Measurements from ENCODE around the gene PIK3C2A. TPM values are rescaled to one million over a fixed set of nuclear protein-coding genes. Genes with fewer than 3 reads are reported as not detected.

The PIK3C2A gene
- total and polyA plus RNA-seq, 2 of the 8 experiments (the other 6 are each of a cell fraction or from before 2014, with no cell fraction given) = 20.1 to 127 TPM

DNA sequence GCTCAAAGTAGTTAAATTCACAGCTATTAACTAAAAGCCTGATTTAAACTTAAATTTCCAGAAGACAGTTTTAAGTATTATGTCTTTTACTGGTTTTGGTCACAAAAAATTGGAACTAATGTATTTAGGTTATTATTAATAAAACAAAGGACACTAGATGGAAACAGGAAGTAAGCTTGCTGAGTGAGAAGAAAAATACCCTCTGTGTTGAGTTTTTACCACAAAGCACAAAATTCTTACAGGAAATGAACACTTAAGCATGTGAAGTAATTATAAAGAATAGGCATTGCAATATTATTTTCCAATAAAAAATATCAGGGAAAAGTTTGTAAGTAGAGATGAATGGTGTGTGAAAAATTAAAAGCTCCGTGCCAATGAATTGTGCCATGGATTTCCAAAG, 46.3 kb downstream of the PIK3C2A start:
- Histone ChIP-seq H2BK120ac (replicated peaks; ENCODE audit: low read depth, low read length) (no peak overlapping the region), H3K4me1 (replicated peaks in 1 of 4; ENCODE audit: control insufficient read depth in 3 of 4, insufficient read depth in 4 of 4, low read length in 3 of 4) (peaks cover 0 to 3% (median 0%) of the 10 kb centered on the region in 4 experiments; a peak in 1 of 7 replicates), H3K4ac (replicated peaks; ENCODE audit: insufficient read length, low read depth, low read length) (no peak overlapping the region), H3K23ac (ENCODE audit: insufficient read length) (no peak overlapping the region), H3K14ac (ENCODE audit: insufficient read length) (no peak overlapping the region), H3K36me3 (ENCODE audit: control insufficient read depth in 2 of 4, insufficient read depth in 4 of 4, low read length in 3 of 4) (peaks cover 0 to 3% (median 0%) of the 10 kb centered on the region in 4 experiments; a peak in 1 of 8 replicates), H3K9ac (replicated peaks in 1 of 4; ENCODE audit: extremely low read depth in 1 of 4, low read depth in 3 of 4, low read length in 3 of 4) (no peak overlapping the region), H3K23me2 (ENCODE audit: low read depth, low read length) (no peaks in the 10 kb centered on the region), H3K27ac (ENCODE audit: low read depth, low read length) (no peak overlapping the region), H3K56ac (replicated peaks; ENCODE audit: insufficient read length, low read depth, low read length) (no peak overlapping the region), H4K20me1 (replicated peaks in 1 of 2; ENCODE audit: control insufficient read depth in 1 of 2, insufficient read depth in 2 of 2, low read length in 2 of 2) (peaks cover 0 to 6% of the 10 kb centered on the region in 2 experiments), H3K18ac (ENCODE audit: extremely low read depth, low read length) (no peak overlapping the region), H2BK20ac (ENCODE audit: low read length) (no peak overlapping the region), H3K4me3 (ENCODE audit: extremely low read depth in 1 of 4, insufficient read depth in 2 of 4, low read depth in 3 of 4, low read length in 4 of 4) (no peak overlapping the region), H4K8ac (ENCODE audit: extremely low read depth, insufficient read depth, low read length) (no peak overlapping the region), H3K27me3 (replicated peaks in 1 of 4; ENCODE audit: control insufficient read depth in 3 of 4, extremely low read depth in 1 of 4, insufficient read depth in 3 of 4, low read length in 3 of 4) (no peaks in the 10 kb centered on the region), H4K5ac (ENCODE audit: insufficient read length, low read depth, low read length) (no peak overlapping the region), H3K4me2 (ENCODE audit: insufficient read depth in 1 of 2, low read depth in 2 of 2, low read length in 2 of 2) (no peak overlapping the region), H3K9me3 (ENCODE audit: insufficient read depth in 2 of 2, low read depth in 1 of 2, low read length in 1 of 2) (no peaks in the 10 kb centered on the region), H4K91ac (replicated peaks; ENCODE audit: insufficient read length, low read length) (no peak overlapping the region), H3K79me2 (ENCODE audit: control insufficient read depth in 1 of 2, insufficient read depth in 2 of 2, low read length in 2 of 2) (peaks cover 0 to 95% of the 10 kb centered on the region in 2 experiments; a peak in 2 of 4 replicates), H2BK15ac (ENCODE audit: low read length) (no peak overlapping the region), H2AFZ (ENCODE audit: low read length) (no peak overlapping the region), H2AK5ac (ENCODE audit: low read depth, low read length) (no peak overlapping the region), H2BK12ac (ENCODE audit: low read depth, low read length) (no peak overlapping the region), H2BK5ac (ENCODE audit: low read depth, low read length) (no peak overlapping the region), H3K79me1 (ENCODE audit: low read depth, low read length) (peaks cover 3% of the 10 kb centered on the region; the same call in 1 of the 2 replicates)
- POLR2A ChIA-PET (ENCODE audit: partially characterized antibody) = no interaction called here
- DNase-seq (ENCODE audit: low read depth in 1 of 2, low spot score in 2 of 2) (no peak), FAIRE-seq (no peak)
- 85% methylated on average over 1 of the region's 1 CpG; no CpG with 5 or more reads in 1 of the 2 experiments for WGBS, 2 experiments (ENCODE audit: extremely low coverage in 1 of 2, insufficient coverage in 1 of 2, insufficient read length in 1 of 2, insufficient replicate concordance in 2 of 2, low coverage in 1 of 2, low lambda C conversion rate in 2 of 2, missing lambda C conversion rate in 1 of 2)
- CTCF ChIA-PET (ENCODE audit: partially characterized antibody) = no interaction called here
- TF ChIP-seq SUZ12 (IDR thresholded peaks at IDR 0.05; ENCODE audit: low read length) (no peak), KDM1A (IDR thresholded peaks at IDR 0.05; ENCODE audit: borderline replicate concordance, low read length) (no peak), BRCA1 (IDR thresholded peaks at IDR 0.05; ENCODE audit: low read depth, low read length) (no peak), NANOG (IDR thresholded peaks at IDR 0.05; ENCODE audit: insufficient read depth, low read depth, low read length, poor library complexity, severe bottlenecking) (no peak), RNF2 (IDR thresholded peaks at IDR 0.05; ENCODE audit: borderline replicate concordance, low read depth, low read length, missing control alignments, poor library complexity, severe bottlenecking) (no peak), CBX5 (IDR thresholded peaks at IDR 0.05; ENCODE audit: low read depth, low read length) (no peak), SRF (IDR thresholded peaks at IDR 0.05; ENCODE audit: low read depth, low read length) (no peak), FOSL1 (IDR thresholded peaks at IDR 0.05; ENCODE audit: insufficient read depth, low read depth, low read length) (no peak), SIN3A (conservative IDR thresholded peaks at IDR 0.05 in 1 of 2, IDR thresholded peaks at IDR 0.05 in 1 of 2; ENCODE audit: low read depth in 1 of 2, low read length in 2 of 2) (no peak), EGR1 (IDR thresholded peaks at IDR 0.05; ENCODE audit: borderline replicate concordance, low read depth, low read length) (no peak)
- TF ChIP-seq, protein P1, sequence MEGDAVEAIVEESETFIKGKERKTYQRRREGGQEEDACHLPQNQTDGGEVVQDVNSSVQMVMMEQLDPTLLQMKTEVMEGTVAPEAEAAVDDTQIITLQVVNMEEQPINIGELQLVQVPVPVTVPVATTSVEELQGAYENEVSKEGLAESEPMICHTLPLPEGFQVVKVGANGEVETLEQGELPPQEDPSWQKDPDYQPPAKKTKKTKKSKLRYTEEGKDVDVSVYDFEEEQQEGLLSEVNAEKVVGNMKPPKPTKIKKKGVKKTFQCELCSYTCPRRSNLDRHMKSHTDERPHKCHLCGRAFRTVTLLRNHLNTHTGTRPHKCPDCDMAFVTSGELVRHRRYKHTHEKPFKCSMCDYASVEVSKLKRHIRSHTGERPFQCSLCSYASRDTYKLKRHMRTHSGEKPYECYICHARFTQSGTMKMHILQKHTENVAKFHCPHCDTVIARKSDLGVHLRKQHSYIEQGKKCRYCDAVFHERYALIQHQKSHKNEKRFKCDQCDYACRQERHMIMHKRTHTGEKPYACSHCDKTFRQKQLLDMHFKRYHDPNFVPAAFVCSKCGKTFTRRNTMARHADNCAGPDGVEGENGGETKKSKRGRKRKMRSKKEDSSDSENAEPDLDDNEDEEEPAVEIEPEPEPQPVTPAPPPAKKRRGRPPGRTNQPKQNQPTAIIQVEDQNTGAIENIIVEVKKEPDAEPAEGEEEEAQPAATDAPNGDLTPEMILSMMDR (IDR thresholded peaks at IDR 0.05; ENCODE audit: control extremely low read depth in 1 of 3, insufficient read depth in 1 of 3, low read depth in 1 of 3, low read length in 3 of 3) = no peak

Data from H1 (cell line).